ENCODE measurements around the gene SALL1. TPM values are rescaled to one million over a fixed set of nuclear protein-coding genes. Genes with fewer than 3 reads are reported as not detected.

Gene SALL1
- total RNA-seq: under 1 TPM in 6 of 9 donors, not detected in 3; under 0.01 to 0.67 (median 0.13) TPM
- polyA plus RNA-seq: under 1 TPM in 2 of 3 donors, not detected in 1; 0.03 to 0.04 TPM
- long read RNA-seq, donor 1, partial matches to known transcripts: 0 of 1 reads
- long read RNA-seq, donor 1, other reads (novel, unspliced or antisense): 0 of 1 reads
- long read RNA-seq, donor 2: 0 reads
- long read RNA-seq, donor 3: 0 reads
- long read RNA-seq, donor 4: 0 reads
- long read RNA-seq, donor 5: 0 reads
- long read RNA-seq, donor 6: 0 reads
- long read RNA-seq, donor 7: 0 reads
- long read RNA-seq, donor 8: 0 reads
- long read RNA-seq, donor 9: 0 reads
- long read RNA-seq, donor 10: 0 reads

- H3K4me1 ChIP-seq (replicated peaks in 1 of 2): peaks cover 12 to 32% of the 10 kb centered on the region in 2 donors
- TF ChIP-seq CTCF (IDR thresholded peaks at IDR 0.05) (no peak), POLR2A (IDR thresholded peaks at IDR 0.05) (no peak)
- 2 to 4% (median 2%) methylated on average over 30 to 38 of the region's 38 CpGs for WGBS, 4 donors
- H3K4me3 ChIP-seq: peak within 1 kb of the TSS in 1 of 4 donors; percentile 38
- H3K9me3 ChIP-seq (replicated peaks in 1 of 3): no peaks in the 10 kb centered on the region
- intact Hi-C loops (cut with DNase I): no loop called here
- no peaks in the 10 kb centered on the region for H3K36me3 ChIP-seq (replicated peaks in 1 of 2)
- no peak for DNase-seq
- no peak within 1 kb of the TSS for H3K27ac ChIP-seq
- H3K27me3 ChIP-seq: peaks cover 78% of the 10 kb centered on the region
These were observed at the start of gene SALL1 for GRCh38 chr16:51150888-51151320. Gene SALL1 (minus strand): TSS chr16:51151270. CDS start chr16:51151241, 29 bp downstream.

- no peaks in the 10 kb centered on the region for H3K4me1 ChIP-seq (replicated peaks in 1 of 2)
- H3K36me3 ChIP-seq (replicated peaks in 1 of 2): no peaks in the 10 kb centered on the region
- no peaks in the 10 kb centered on the region for H3K27me3 ChIP-seq
- TF ChIP-seq CTCF (IDR thresholded peaks at IDR 0.05): no peak
- TF ChIP-seq POLR2A (IDR thresholded peaks at IDR 0.05): no peak
- H3K4me3 ChIP-seq: no peak overlapping the region
- 43 to 86% (median 58%) methylated on average over 1 to 2 of the region's 2 CpGs for WGBS, 4 donors
- intact Hi-C loops (cut with DNase I): no loop called here
- H3K27ac ChIP-seq: no peak overlapping the region
- H3K9me3 ChIP-seq (replicated peaks in 1 of 3): no peaks in the 10 kb centered on the region
- no peak for DNase-seq
These were observed 49.7 kb upstream of the SALL1 start for GRCh38 chr16:51200793-51201192.

GRCh38 chr16:51197953-51198748, 47.1 kb upstream of the SALL1 start:
- Histone ChIP-seq H3K4me3 (no peak overlapping the region), H3K36me3 (replicated peaks in 1 of 2) (no peaks in the 10 kb centered on the region), H3K9me3 (replicated peaks in 1 of 3) (no peaks in the 10 kb centered on the region), H3K27ac (no peak overlapping the region), H3K27me3 (no peaks in the 10 kb centered on the region), H3K4me1 (replicated peaks in 1 of 2) (no peaks in the 10 kb centered on the region)
- TF ChIP-seq POLR2A (IDR thresholded peaks at IDR 0.05) (no peak), CTCF (IDR thresholded peaks at IDR 0.05) (no peak)
- intact Hi-C loops (cut with DNase I): no loop called here
- WGBS, 4 donors: 58 to 73% (median 68%) methylated on average over 8 of the region's 8 CpGs
- no peak for DNase-seq

- TF ChIP-seq CTCF (IDR thresholded peaks at IDR 0.05) (no peak), POLR2A (IDR thresholded peaks at IDR 0.05) (no peak)
- Histone ChIP-seq H3K36me3 (replicated peaks in 1 of 2) (no peaks in the 10 kb centered on the region), H3K4me1 (replicated peaks in 1 of 2) (no peaks in the 10 kb centered on the region), H3K27ac (no peak overlapping the region), H3K27me3 (peaks cover 5% of the 10 kb centered on the region), H3K4me3 (no peak overlapping the region), H3K9me3 (replicated peaks in 1 of 3) (no peaks in the 10 kb centered on the region)
- intact Hi-C loops (cut with DNase I): no loop called here
- WGBS, 4 donors: 76 to 89% (median 87%) methylated on average over 3 of the region's 3 CpGs
- DNase-seq: no peak
These were observed 42.8 kb upstream of the SALL1 start for GRCh38 chr16:51193879-51194278.

Data from adrenal gland (tissue), 19 donors.